GM18909 (cell line): ENCODE measurements around the gene PXDC1.

Source experiments
- ATAC-seq: cut with Tn5 transposase; IDR thresholded peaks from one replicate; pipeline ENCODE4 v1.9.1; 2021; ENCODE audit warnings: mild to moderate bottlenecking; ENCODE audit not compliant: unreplicated experiment, poor library complexity

PXDC1 gene

GRCh38 chr6:3751077-3751729 is at the start of gene PXDC1:
PXDC1 (minus strand) TSS chr6:3751713; CDS start chr6:3751531, 182 bp downstream.
- peak; percentile 6 for ATAC-seq

GRCh38 chr6:3800850-3801591 is 49.5 kb upstream of the PXDC1 start:
- ATAC-seq: no peak

- ATAC-seq: no peak
Measured at GRCh38 chr6:3799719-3800118, 48.2 kb upstream of the PXDC1 start.

- no peak for ATAC-seq
Measured at GRCh38 chr6:3798055-3798919, 46.8 kb upstream of the PXDC1 start.

- no peak for ATAC-seq
Measured at GRCh38 chr6:3797231-3798054, 45.9 kb upstream of the PXDC1 start.

GRCh38 chr6:3796719-3797041 is 45.2 kb upstream of the PXDC1 start:
- no peak for ATAC-seq

GRCh38 chr6:3795836-3796718 is 44.6 kb upstream of the PXDC1 start:
- no peak for ATAC-seq

- ATAC-seq: peak; percentile 67
Measured at GRCh38 chr6:3794092-3794491, 42.6 kb upstream of the PXDC1 start.

GRCh38 chr6:3793545-3793944 is 42.0 kb upstream of the PXDC1 start:
- ATAC-seq: no peak

- no peak for ATAC-seq
Measured at GRCh38 chr6:3791526-3792203, 40.2 kb upstream of the PXDC1 start.

GRCh38 chr6:3789896-3790558 is 38.5 kb upstream of the PXDC1 start:
- no peak for ATAC-seq

GRCh38 chr6:3789018-3789895 is 37.7 kb upstream of the PXDC1 start:
- ATAC-seq: no peak

GRCh38 chr6:3788408-3789017 is 37.0 kb upstream of the PXDC1 start:
- ATAC-seq: no peak

- ATAC-seq: no peak
Measured at GRCh38 chr6:3786141-3786540, 34.6 kb upstream of the PXDC1 start.

GRCh38 chr6:3785745-3786098 is 34.2 kb upstream of the PXDC1 start:
- ATAC-seq: no peak

GRCh38 chr6:3784885-3785744 is 33.6 kb upstream of the PXDC1 start:
- no peak for ATAC-seq
